NCI-H2081 (cell line): ENCODE measurements around the gene CCT6B.
"Not testable (repeated sequence)": the region's sequence is repeated elsewhere in the genome, so short reads cannot be mapped to it uniquely, and the experiment has no call there.

Source experiments
- DNase-seq, 2 experiments: peaks; one replicate each; lab custom pipeline; 2025; lab: John Stamatoyannopoulos, UW

The CCT6B gene

DNA sequence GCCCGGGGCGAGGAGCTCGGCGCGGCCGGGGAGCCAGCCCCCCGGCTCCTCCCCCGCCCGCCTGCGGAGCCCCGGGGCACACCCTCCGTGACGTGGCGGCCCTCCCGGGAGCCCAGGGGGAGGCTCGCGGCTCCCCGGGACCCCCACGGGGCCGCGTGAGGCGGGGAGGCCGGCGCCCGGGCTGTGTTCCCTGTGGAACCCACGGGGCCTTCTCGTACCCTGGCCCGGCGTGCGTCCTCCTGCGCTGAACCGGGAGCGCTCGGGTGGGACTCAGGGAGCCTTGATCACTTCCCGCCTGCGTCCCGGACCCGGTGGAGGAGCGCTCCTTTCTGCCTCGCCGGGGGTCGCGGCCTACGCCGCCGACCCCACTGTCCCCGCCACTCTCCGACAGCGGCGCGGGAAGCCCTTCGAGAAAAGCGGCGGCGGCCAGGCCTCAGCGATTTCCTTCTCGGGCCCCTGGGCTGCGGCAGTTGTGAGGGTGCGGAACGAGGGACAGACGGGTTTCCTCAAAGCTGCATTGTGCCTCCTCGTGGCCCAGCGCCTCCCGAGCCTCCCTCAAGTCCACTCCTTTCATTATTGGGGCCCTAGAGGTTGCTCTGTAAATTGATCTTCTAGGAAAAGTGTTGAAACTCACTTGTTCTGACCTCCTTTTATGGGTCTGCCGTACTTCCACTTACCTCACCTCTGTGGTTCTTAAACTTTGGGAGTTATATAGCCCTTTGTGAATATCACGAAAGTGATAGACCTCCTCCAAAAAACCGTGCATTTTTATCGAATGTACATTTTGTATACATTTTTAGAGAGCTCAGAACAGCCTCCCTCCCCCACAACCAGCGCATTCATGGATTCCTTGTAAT is 19.6 kb upstream of the CCT6B start:
- peak; percentile 77 to 87 for DNase-seq

DNA sequence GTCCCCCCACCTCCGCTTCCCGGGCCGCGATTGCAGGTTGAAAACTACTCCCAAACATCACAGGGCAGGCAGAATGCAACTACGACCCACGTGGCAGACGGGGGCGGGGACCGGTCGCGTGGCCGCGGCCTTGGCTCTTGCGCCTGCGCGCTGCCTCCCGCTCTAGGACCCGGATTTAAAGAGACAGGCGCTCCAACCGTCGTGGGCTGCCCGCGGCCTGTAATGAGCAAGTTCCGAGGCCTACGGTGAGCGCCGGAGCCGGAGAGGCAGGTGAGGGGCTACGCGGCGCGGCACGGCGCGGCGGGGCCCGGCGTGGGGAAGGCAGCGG is 19.1 kb upstream of the CCT6B start, which contains the start of gene LIG3:
Gene LIG3, plus strand, starts transcription at position 160 of the 328 bp plus-strand sequence. CDS start 2,494 bp downstream, outside the sequence.
- DNase-seq: peak; percentile 94 to 95

DNA sequence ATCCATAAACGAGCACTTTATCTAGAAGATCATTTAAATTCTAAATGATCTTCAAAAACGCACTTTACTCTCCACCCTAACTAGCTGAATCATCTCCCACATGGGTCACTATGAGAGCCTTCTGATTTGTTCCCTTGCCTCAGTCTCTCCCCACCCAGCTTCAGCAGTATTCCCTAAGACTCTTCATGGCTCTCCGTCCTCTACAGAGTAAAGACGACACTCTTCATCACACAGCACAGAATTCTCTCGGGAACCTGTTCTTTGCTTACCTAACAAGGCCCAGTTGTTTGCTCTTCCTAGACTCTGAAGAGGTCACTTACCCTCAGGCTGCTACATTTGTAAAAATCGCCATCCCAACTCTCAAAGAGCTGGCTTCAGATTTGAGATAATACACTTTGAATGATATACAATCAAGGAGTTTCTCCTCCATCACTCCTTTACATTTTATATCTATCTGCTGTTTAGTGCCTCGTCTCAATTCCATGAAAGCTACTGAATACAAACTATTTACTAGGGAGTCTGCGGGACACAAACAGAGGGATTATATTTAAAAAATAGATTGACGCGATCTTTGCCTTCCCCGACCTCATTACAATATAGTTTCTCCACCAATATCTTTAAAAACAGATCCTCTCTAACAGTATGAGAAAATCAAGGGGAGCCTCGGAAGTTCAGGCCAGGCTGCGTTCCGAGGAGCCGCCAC is 18.5 kb upstream of the CCT6B start:
- peak in 1 of 2 experiments; percentile 8 for DNase-seq

DNA sequence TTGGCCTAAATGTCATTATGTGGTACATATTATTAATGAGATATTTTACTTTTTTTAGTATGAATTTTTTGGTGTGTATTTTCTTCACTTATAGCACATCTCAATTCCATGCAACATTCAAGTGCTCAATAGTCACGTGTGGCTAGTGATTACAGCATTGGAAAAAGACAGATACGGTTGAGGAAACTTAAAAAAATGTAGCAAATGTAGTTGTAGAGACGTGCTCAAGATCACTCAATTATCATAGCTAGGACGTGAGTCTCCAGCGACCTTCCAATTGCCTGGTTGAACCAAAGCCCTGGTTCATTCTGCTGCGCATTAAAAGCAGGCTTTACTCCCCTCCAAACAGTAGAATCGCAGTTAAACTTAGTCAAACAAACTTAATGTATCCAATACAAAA is 17.9 kb upstream of the CCT6B start:
- no peak for DNase-seq

DNA sequence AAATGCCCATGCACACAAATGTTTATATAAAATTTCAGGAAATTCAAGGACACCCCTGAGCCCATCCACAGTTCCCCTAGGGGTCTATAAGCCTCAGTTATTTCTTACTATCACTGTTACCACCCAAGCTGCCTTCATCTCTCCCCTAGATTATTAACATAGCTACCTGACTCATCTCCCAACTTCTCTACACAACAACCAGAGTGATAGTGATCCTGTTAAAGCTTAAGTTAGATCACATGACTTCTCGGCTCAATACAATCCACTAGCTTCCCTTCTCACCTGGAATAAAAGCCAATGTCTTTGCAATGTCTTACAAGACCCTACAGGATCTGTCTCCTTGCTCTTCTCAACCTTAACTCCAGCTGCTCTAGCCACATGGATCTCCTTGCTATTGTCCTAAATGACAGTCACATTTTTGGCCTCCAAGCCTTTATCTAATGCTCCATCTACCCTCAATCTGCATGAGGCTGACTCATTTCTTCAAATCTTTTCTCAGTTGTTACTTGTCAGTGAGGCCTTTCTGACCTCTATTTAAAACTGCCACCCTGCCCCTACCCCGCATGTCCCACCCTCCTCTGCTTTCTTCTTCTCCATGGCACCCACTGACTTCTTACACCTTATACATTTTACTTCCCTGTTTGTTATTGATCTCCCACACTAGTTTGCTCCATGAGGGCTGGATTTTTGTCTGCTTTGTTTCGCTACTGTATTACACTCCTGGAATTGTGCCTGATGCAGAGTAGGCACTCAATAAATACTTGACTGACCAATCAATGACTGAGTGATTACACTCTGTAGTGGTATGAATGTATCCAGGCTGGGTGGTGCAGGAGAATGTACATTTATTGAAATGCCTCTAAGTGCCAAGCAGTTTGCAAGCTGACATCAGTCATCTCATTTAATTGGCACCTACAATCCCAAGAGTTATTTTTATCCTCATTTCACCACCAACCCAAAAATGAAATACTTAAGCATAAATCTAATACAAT is 13.8 kb upstream of the CCT6B start:
- DNase-seq: no peak

DNA sequence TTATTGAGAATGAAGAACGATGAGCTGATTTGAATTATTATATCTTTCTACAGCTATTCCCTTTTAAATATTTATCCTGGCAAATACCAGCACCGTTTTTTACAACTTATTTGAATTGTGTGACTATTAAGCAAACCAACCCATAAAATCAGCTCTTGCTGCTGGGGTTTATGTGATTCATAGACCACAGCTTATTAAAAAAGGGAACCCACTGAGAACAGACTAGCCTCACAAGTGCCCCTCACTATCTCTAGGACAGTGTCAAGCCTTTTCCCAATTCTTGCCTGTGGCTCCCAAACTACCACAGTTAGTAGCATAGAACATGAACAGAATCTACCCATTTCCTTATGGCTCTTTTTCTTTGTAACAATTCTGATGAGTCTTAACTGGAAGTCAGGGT is 12.9 kb upstream of the CCT6B start:
- DNase-seq: no peak

DNA sequence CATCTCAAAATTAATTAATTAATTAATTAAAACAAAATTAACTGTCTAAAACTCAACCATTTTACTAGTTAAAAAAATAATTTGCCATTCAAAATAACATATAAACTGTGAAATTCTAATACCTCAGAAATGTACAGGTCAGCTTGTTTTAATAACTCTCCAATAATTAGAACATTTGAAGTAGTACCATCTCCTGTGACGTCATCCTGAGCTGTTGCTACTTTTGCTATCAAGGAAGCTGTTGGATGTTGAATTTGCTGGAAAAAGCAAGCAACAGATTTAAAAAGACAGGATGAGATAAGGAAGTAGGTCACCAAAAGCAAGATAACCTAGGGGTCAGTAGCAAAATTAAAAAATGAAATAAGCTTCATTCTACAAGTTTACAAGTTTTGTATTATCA is 2.8 kb downstream of the CCT6B start:
- no peak for DNase-seq

DNA sequence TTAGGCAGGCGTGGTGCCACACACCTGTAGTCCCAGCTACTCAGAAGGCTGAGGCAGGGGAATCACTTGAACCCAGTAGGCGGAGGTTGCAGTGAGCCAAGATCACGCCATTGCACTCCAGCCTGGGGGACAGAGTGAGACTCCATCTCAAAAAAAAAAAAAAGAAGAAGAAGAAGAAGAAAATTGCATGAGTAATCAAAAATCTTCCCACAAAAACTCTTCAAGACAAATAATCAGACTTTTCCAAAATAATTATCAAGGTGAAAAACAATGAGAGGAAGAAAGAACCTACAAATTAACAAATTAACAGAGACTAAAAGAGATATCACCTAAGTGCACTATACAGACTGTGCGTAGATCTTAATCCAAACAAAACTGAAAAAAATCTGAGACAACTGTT is 10.5 kb downstream of the CCT6B start:
- not testable (repeated sequence) for DNase-seq

DNA sequence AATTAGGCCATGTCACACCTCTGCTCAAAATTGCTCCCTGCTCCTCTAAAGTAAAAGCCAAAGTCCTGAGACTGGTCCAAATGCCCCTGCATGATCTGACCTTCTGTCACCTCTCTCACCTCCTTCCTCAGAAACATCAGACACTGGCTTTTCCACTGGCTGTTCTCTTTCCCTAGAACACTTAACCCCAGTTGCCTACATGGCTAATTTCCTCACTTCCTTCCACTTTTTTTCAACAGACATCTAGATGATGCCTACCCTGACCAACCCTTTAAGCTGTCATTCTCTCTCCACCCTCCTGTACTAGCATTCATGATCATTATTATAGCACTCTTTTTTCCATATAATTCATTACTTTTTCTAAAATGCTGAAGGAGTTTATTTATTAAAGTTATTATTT is 31.0 kb downstream of the CCT6B start:
- no peak for DNase-seq

DNA sequence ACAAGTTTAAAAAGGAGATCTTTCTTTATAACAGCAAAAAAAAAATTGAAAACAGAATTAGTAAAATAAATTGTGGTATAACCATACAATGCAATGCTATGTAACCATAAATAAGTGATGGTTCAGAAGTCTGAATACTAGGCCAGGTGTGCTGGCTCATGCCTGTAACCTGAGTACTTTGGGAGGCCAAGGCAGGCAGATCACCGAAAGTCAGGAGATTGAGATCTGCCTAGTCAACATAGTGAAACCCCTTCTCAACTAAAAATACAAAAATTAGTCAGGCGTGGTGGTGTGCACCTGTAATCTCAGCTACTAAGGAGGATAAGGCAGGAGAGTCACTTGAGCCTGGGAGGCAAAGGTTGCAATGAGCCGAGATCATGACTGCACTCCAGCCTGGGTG is 34.6 kb downstream of the CCT6B start:
- DNase-seq: no peak

DNA sequence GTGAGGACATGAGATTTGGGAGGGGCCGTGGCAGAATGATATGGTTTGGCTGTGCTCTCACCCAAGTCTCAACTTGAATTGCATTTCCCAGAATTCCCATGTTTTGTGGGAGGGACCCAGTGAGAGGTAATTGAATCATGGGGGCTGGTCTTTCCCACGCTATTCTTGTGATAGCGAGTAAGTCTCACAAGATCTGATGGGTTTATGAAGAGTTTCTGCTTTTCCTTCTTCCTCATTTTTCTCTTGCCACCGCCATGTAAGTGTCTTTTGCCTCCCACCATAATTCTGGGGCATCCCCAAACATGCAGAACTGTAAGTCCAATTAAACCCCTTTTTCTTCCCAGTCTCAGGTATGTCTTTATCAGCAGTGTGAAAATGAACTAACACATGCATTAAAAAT is 40.6 kb downstream of the CCT6B start:
- no peak for DNase-seq

DNA sequence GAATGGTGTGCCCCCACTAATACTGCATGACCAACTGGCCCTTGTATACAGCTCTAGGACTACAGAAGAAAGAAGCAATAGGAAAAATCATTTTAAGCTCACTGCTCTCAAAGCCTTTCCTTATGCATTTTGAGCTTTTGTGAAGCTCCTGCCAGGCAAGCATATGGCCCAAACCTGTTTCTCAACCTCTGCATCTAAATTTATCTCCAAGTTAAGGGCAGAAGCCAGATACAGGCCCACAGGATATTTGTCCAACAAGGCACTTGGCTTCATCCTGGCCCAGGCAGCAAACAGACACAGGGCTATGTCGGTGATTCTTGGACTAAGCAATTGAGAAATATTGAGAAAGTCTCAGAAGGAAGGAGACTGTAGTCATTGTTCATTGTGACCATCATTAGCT is 43.9 kb downstream of the CCT6B start:
- no peak for DNase-seq

DNA sequence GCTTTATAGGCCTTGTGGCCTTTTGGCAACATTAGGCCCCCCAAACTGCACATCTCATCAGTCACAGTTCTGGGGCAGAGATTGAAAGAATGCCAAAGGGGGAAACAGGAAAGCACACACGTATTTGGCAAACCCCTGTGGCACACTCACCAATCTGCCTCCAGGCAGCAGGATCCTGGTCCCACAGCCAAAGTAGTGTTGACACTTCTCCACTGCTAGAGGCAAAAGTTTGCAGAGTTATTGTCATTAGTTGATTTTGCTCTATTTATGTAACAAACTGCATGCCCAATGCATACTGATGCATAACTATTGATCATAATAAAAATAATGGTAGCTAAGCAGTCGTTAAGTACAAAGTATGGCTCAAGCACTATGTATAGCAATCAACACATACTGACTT is 45.1 kb downstream of the CCT6B start:
- no peak for DNase-seq

DNA sequence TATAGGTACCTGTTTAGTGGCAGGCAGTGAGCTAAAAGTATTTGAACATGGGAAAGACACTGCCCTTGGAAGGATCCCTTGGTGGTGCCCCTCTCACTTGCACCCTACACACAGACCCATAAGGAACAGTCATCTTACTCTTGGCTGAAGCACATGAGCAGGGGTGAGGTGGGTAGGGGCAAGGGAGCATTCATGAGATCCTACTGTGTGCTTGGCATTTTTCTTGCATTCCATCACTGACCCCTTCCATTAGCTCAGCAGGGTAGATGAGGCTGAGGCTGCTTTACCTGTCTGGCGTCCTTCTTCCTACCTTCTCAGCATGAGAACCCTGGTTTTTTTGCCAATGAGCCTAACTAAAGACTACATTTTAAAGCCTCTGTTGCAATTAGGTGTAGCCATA is 48.3 kb downstream of the CCT6B start:
- no peak for DNase-seq

DNA sequence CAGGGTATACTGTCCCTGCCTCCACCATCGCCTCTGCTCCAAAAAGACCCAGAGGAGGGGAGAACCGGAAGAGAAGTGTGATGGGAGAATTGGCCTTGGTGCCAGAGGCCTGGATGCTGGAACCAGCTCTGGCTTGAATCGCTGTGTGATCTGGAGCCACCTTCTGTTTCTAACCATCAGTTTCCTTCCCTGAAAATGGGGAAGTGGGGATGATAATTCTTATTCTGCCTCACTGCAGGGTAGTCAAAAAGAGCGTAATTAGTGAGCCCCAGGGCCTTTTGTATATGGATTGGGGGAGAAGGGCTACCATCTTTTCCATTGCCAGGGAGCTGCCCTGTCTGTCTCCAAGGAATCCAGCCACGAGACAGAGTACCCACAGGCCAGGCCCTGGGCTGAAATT is 52.2 kb downstream of the CCT6B start:
- no peak for DNase-seq

DNA sequence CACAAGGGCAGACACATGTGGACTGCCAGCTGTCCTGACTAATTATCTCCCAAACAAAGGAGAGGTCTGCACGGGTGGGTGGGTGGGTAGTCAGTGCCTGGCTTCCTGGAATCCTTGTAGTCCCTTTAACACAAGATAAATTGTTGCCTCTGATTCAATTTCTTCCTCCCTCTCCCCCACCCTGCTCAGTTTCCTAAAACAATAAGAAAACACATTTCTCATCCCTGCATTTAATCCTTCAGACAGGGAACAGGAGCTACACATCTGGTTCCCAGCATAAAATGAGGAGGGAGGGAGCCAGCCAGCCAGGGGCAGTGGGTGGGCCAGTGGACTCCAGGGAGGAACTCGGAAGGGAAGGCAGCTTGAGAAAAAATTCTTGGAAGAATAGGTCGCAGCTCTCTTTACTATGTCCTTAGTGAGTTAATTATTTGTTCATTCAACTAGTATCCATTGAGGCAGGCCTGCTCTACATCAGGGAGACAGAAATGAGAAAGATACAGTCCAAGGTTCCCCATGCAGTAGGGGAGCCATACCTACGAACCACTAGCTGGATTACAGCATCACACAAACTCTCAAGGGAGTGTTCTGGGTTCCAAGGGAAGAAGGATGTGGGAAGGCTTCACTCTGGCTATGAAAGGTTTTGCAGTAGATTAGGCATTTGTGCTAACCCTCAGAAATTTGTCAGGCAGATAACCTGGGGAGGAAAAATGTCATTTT is 58.3 kb downstream of the CCT6B start:
- DNase-seq: no peak

DNA sequence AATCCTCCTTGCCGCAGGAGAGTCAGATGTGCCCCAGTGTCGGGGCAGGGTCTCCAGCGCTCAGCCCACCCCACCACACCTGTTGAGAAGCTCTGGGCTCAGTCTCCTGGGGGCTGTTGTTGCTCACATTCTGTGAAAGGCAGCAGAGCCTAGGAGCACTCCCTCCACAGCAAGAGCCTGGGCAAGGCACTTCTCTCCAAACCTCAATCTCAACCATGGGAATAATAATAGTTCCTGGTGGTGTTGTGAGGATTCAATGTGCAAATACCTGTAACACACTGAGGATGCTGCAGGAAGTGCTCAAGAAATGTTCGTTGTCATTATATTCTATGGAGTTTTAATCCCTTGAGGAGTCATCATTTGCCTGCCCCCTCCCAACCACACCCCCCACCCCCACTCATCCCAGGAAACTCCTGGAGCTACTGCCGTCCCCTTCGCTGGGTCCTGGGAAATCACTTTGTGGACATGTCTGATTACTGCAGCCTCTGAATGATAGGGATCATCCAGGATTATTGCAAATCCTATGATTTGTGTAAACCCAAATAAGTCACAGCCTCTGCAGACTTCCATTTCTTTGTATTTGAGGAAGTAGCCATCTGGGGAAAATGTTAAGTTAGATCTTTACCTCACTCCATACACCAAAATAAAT is 61.5 kb downstream of the CCT6B start:
- DNase-seq: no peak

DNA sequence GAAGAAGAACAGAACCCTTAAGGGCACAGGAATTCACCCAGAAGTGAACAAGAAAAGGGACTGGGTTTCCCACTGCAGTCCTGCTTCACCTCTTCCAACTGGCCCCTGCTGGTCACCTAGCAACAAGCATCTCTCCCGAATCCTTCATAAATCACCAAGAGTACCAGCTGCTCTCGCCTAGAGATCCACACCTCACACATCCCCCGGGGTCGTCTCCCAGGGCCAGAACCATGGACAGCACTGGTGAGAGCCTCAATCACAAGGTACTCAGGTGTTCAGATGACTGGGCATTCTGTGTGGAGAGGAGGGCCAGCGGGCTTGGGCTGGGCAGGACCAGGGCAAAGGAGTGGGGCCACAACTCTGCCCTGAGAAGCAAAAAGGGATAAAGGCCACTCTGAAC is 65.9 kb downstream of the CCT6B start:
- DNase-seq: no peak

DNA sequence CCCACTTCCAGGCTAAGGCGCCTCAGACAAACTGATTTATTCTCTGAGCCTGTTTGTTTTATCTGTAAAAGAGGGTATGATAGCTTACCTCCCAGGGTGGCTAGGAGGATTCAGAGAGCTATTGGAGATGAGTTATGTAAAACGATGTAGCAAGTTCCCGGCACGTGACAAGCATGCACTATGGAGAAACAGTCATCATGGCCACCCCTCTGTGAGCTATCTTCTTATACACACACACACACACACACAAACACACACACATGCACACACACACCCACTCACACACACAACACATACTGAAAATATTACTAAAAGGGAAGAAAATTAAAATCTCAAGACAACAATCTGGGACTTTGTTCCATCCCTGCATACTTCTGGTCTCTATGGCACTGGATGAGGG is 66.3 kb downstream of the CCT6B start:
- no peak for DNase-seq

DNA sequence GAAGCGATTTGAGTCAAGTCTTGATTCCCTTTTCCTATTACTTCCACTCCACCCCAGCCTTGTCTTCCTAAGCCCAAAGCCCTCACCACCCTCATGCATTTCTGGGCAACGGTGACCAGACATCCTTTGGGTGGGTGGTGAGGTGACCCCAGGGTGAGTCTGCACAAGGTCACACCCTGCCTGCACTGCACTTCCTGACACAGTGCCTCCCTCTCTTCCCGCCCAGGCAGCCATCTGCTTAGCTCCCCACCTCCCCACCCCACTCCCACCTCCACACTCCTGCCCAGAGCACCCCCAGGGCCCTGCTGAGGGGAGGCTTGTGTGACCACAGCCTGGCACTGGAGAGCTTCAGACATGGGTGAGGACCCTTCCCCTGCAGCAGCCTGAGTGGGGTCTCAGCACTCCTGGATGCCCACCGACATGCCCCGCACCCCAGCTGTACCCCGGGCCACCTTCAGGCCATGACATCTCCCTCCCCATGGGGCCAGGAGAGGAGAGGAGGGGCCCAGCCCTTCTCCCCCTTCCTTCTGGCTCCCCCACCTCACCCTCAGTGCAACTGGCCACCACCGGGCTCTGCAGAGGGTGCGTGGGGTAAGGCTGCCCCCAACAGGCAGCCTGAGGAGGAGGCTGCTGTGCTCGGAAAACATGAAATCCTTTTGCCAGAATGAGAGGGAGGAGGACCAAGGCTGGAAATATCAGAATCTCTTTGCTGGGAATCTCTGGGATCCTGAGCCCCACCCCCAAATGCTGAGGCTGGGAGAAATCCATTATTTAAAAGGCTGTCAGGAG is 68.6 kb downstream of the CCT6B start:
- no peak for DNase-seq
